SU-DHL-6 (cell line): ENCODE results near the gene VAMP3.

ENCODE experiments used
- H2AFZ ChIP-seq: fragments of 200-600 bp; sonication (generic); 2 replicates; pipeline ENCODE4 v1.6.1; 2014; ENCODE audit warnings: low read depth, mild to moderate bottlenecking, moderate library complexity, mixed read lengths, antibody characterized with exemption, low read length; ENCODE audit not compliant: severe bottlenecking
- H3F3A ChIP-seq: fragments of 200-600 bp; shearing (Covaris generic); 2 replicates; pipeline ENCODE4 v1.6.0; 2016; ENCODE audit warnings: antibody characterized with exemption, mild to moderate bottlenecking; ENCODE audit not compliant: insufficient read depth
- H3K27ac ChIP-seq: fragments of 200-600 bp; sonication (generic); 2 replicates; pipeline ENCODE4 v1.5.1; 2016; ENCODE audit warnings: low read depth, mild to moderate bottlenecking, low read length, moderate library complexity, mixed read lengths
- H3K27me3 ChIP-seq: fragments of 200-600 bp; sonication (generic), shearing (Covaris generic); 2 replicates; pipeline ENCODE4 v1.6.0; 2014; ENCODE audit warnings: mild to moderate bottlenecking, low read length
- H3K36me3 ChIP-seq: fragments of 200-600 bp; sonication (generic); 2 replicates; pipeline ENCODE4 v1.6.1; 2014; ENCODE audit warnings: mild to moderate bottlenecking, low read length, mixed read lengths
- H3K4me2 ChIP-seq: fragments of 300-600, 200-600 bp; shearing (Covaris generic), sonication (generic); 2 replicates; pipeline ENCODE4 v1.6.0; 2014; ENCODE audit warnings: low read length, low read depth, mild to moderate bottlenecking; ENCODE audit not compliant: poor library complexity, severe bottlenecking
- H3K4me3 ChIP-seq: fragments of 200-600 bp; sonication (generic); 2 replicates; pipeline ENCODE4 v1.5.1; 2014; ENCODE audit warnings: antibody characterized with exemption, low read length, mild to moderate bottlenecking, mixed read lengths; ENCODE audit not compliant: insufficient read depth, poor library complexity, severe bottlenecking
- H3K79me2 ChIP-seq: fragments of 200-600 bp; sonication (generic); 2 replicates; pipeline ENCODE4 v1.6.1; 2014; ENCODE audit warnings: mild to moderate bottlenecking, low read length, moderate library complexity; ENCODE audit not compliant: insufficient read depth
- H3K9ac ChIP-seq: fragments of 200-600 bp; sonication (generic); 2 replicates; pipeline ENCODE4 v1.7.0; 2014; ENCODE audit warnings: mild to moderate bottlenecking, low read length
- H3K9me2 ChIP-seq: fragments of 200-600 bp; sonication (generic); replicated peaks from 2 replicates; pipeline ENCODE4 v1.6.1; 2014; ENCODE audit warnings: low read length; ENCODE audit not compliant: insufficient read depth
- H3K9me3 ChIP-seq: fragments of 200-600 bp; sonication (generic); 2 replicates; pipeline ENCODE4 v1.6.1; 2014; ENCODE audit warnings: low read length, mixed read lengths; ENCODE audit not compliant: insufficient read depth
- H4K20me1 ChIP-seq: fragments of 200-600 bp; sonication (generic); 2 replicates; pipeline ENCODE4 v1.6.1; 2014; ENCODE audit warnings: low read depth, mild to moderate bottlenecking, antibody characterized with exemption, low read length, moderate library complexity, mixed read lengths
- CTCF ChIP-seq: fragments of 200-600 bp; sonication (generic); IDR thresholded peaks from one replicate; pipeline ENCODE4 v1.5.1; 2017; ENCODE audit warnings: antibody characterized with exemption, mild to moderate bottlenecking, low read length, moderate library complexity; ENCODE audit not compliant: insufficient read depth, poor library complexity, severe bottlenecking
- EZH2phosphoT487 ChIP-seq: fragments of 200-600 bp; sonication (generic), shearing (Covaris generic); conservative IDR thresholded peaks from 2 replicates; pipeline ENCODE4 v1.6.1; 2018; ENCODE audit warnings: mild to moderate bottlenecking, antibody characterized with exemption, low read length, moderate library complexity, mixed read lengths

The VAMP3 gene

GRCh38 chr1:7770997-7771822, at the start of gene VAMP3:
Gene VAMP3, plus strand, starts transcription at chr1:7771296. Its CDS starts 88 bp downstream, at chr1:7771384.
- Histone ChIP-seq H3K9me3 (no peaks in the 10 kb centered on the region), H3K4me3 (peak within 1 kb of the TSS; percentile 92), H3K27ac (no peak within 1 kb of the TSS), H4K20me1 (no peaks in the 10 kb centered on the region), H2AFZ (peak within 1 kb of the TSS; percentile 85), H3F3A (no peaks in the 10 kb centered on the region), H3K9me2 (no peaks in the 10 kb centered on the region), H3K27me3 (0 out of 2 replicates have a peak, but pooled peaks cover 2% of the 10 kb centered on the region), H3K36me3 (0 out of 2 replicates have a peak, but pooled peaks cover 3% of the 10 kb centered on the region), H3K79me2 (peaks cover 9% of the 10 kb centered on the region), H3K4me2 (peak within 1 kb of the TSS; percentile 63), H3K9ac (peak within 1 kb of the TSS; percentile 86)
- no peak for TF ChIP-seq CTCF
- no peak for TF ChIP-seq EZH2phosphoT487

- no peak overlapping the region for H3K27ac ChIP-seq
Observed at GRCh38 chr1:7721940-7722669, 49.0 kb upstream of the VAMP3 start.

GRCh38 chr1:7722670-7723012, 48.5 kb upstream of the VAMP3 start:
- H3K4me3 ChIP-seq, result no peak overlapping the region
- no peaks in the 10 kb centered on the region for H4K20me1 ChIP-seq
- H3K9me2 ChIP-seq, result no peaks in the 10 kb centered on the region
- no peaks in the 10 kb centered on the region for H3K36me3 ChIP-seq
- H3K27ac ChIP-seq, result no peak overlapping the region
- H3K27me3 ChIP-seq, result no peaks in the 10 kb centered on the region
- H3K9ac ChIP-seq, result no peak overlapping the region
- H3F3A ChIP-seq, result no peaks in the 10 kb centered on the region
- H3K79me2 ChIP-seq, result no peaks in the 10 kb centered on the region
- H3K9me3 ChIP-seq, result no peaks in the 10 kb centered on the region
- H2AFZ ChIP-seq, result no peak overlapping the region
- TF ChIP-seq CTCF (no peak), EZH2phosphoT487 (no peak)
- H3K4me2 ChIP-seq, result no peak overlapping the region

More at GRCh38 chr1:7721940-7722669, 49.0 kb upstream of the VAMP3 start:
- no peak overlapping the region for H2AFZ ChIP-seq
- H3K4me2 ChIP-seq, result no peak overlapping the region
- no peaks in the 10 kb centered on the region for H3K9me3 ChIP-seq
- H3K36me3 ChIP-seq, result no peaks in the 10 kb centered on the region
- TF ChIP-seq CTCF, result no peak
- no peak for TF ChIP-seq EZH2phosphoT487
- H3K9me2 ChIP-seq, result no peaks in the 10 kb centered on the region
- H3F3A ChIP-seq, result no peaks in the 10 kb centered on the region
- no peaks in the 10 kb centered on the region for H3K27me3 ChIP-seq
- no peaks in the 10 kb centered on the region for H4K20me1 ChIP-seq
- no peak overlapping the region for H3K9ac ChIP-seq
- H3K79me2 ChIP-seq, result no peaks in the 10 kb centered on the region
- H3K4me3 ChIP-seq, result no peak overlapping the region
